ENCODE results near the gene PSORS1C2. TPM values are rescaled to one million over a fixed set of nuclear protein-coding genes. Genes with fewer than 3 reads are reported as not detected.

Gene PSORS1C2
- total and polyA plus RNA-seq, 4 donors: not detected

DNA sequence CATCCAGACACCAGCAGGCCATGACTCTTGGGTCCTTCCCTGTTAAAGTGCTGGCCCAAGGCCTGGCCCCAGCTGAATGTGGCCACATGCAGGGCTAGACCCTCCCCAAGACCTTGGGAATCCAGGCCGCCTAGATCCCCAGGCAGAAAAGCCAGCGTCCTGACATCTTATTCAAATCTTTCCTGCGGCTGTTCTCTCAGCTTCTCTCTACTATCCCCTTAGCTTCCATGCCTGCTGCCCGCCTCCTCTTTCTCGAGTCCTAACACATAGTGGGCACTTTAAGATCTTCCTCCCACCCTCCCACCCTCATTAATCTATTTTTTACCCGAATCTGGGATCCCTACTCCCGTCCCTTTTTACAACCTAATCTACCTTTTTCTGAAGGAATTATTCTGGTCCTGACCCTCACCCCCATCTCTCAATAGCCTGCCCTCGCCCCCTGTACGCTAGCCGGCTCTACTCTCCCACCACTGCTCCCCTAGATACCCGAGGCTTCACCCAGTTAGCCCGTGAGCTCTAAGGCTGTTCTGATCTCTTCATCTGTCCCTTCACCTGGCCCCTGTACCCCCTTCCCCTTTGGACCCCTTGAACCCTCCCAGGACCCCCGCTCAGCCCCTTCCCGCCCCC, 18.8 kb upstream of the PSORS1C2 start, which contains the start of gene CCHCR1:
Gene CCHCR1 (minus strand): TSS at position 290 of the 627 bp plus-strand sequence. CDS start 202 bp downstream, at position 88.
- WGBS: 15% methylated on average over 14 of the region's 14 CpGs
- DNase-seq (ENCODE audit: low spot score): no peak
- H3K9ac ChIP-seq (ENCODE audit: low read depth in 1 of 2, low read length in 2 of 2): peak within 1 kb of the TSS; percentile 42 to 64
- TF ChIP-seq EGR1 (IDR thresholded peaks at IDR 0.05; ENCODE audit: low read depth in 2 of 2) (no peak), HNF4G (IDR thresholded peaks at IDR 0.05) (no peak)
- H3K27me3 ChIP-seq (ENCODE audit: control insufficient read depth in 4 of 4, insufficient read depth in 4 of 4, low read length in 3 of 4): no peaks in the 10 kb centered on the region
- no peaks in the 10 kb centered on the region for H3K9me3 ChIP-seq (ENCODE audit: control insufficient read depth in 4 of 4, low read length in 3 of 4)
- peaks cover 3 to 14% (median 11%) of the 10 kb centered on the region in 4 donors for H3K4me1 ChIP-seq (ENCODE audit: control insufficient read depth in 4 of 4, insufficient read depth in 4 of 4, low read length in 3 of 4)
- H3K4me3 ChIP-seq (ENCODE audit: low read depth in 1 of 3, low read length in 3 of 3): peak within 1 kb of the TSS; percentile 66 to 77 (median 74)
- peak within 1 kb of the TSS; percentile 15 to 51 for H3K27ac ChIP-seq (ENCODE audit: low read depth in 1 of 2, low read length in 2 of 2)
- H3K36me3 ChIP-seq (ENCODE audit: control insufficient read depth in 4 of 4, insufficient read depth in 3 of 4, low read depth in 1 of 4, low read length in 3 of 4): peaks cover 0 to 7% (median 3%) of the 10 kb centered on the region in 4 donors

DNA sequence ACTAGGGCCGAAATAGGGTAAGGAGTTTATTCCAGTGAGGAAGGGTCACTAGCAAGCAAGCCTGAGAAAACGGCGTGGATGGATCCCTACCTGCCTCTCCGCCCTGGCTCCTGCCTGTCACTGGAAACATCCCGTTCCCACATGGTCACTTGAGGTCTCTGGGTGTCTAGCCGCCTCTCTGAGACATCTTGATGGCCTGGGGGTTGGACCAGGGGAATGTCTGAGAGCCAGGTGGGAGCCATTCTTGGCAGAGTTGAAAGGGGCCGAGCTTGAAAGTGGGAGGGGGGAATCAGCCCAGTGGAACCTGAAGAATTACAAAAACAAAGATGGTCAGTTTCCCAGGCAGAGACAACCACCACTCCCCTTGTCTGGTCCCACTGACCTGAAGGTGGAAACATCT, 17.8 kb upstream of the PSORS1C2 start:
- WGBS: 98% methylated on average over 7 of the region's 7 CpGs
- Histone ChIP-seq H3K4me3 (ENCODE audit: low read depth in 1 of 3, low read length in 3 of 3) (no peak overlapping the region), H3K9me3 (ENCODE audit: control insufficient read depth in 4 of 4, low read length in 3 of 4) (no peaks in the 10 kb centered on the region), H3K36me3 (ENCODE audit: control insufficient read depth in 4 of 4, insufficient read depth in 3 of 4, low read depth in 1 of 4, low read length in 3 of 4) (peaks cover 0 to 7% (median 3%) of the 10 kb centered on the region in 4 donors), H3K27ac (ENCODE audit: low read depth in 1 of 2, low read length in 2 of 2) (no peak overlapping the region), H3K4me1 (ENCODE audit: control insufficient read depth in 4 of 4, insufficient read depth in 4 of 4, low read length in 3 of 4) (peaks cover 3 to 14% (median 11%) of the 10 kb centered on the region in 4 donors), H3K27me3 (ENCODE audit: control insufficient read depth in 4 of 4, insufficient read depth in 4 of 4, low read length in 3 of 4) (no peaks in the 10 kb centered on the region), H3K9ac (ENCODE audit: low read depth in 1 of 2, low read length in 2 of 2) (no peak overlapping the region)
- TF ChIP-seq GABPA (IDR thresholded peaks at IDR 0.05 in 1 of 2, conservative IDR thresholded peaks at IDR 0.05 in 1 of 2): no peak
- TF ChIP-seq RXRA (IDR thresholded peaks at IDR 0.05): no peak
- TF ChIP-seq, protein P1, sequence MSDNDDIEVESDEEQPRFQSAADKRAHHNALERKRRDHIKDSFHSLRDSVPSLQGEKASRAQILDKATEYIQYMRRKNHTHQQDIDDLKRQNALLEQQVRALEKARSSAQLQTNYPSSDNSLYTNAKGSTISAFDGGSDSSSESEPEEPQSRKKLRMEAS (IDR thresholded peaks at IDR 0.05): no peak
- no peak for TF ChIP-seq NR2F2 (IDR thresholded peaks at IDR 0.05)
- TF ChIP-seq TAF1 (conservative IDR thresholded peaks at IDR 0.05): no peak
- no peak for TF ChIP-seq FOXA1 (IDR thresholded peaks at IDR 0.05)
- no peak for DNase-seq (ENCODE audit: low spot score)

DNA sequence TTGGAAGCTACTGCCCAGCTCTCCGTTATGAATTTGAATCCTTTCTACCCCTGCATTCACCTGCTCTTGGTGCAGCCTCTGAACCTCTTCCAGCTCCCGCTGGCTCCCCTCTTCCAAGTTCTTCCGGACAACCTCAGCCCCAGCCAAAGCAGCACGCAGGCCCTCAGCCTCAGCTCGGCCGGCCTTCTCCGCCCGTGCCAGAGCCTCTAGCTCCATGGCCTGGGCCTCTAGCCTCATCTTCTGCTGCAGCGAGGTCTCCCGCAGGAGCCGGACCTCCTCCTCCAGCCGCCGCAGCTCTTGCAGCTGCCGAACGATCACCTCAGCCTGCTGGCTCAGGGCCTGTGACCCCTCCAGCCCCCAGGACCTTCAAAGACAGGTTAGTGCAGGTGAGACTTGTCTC, 15.6 kb upstream of the PSORS1C2 start:
- H3K27ac ChIP-seq (ENCODE audit: low read depth in 1 of 2, low read length in 2 of 2): no peak overlapping the region
- no peaks in the 10 kb centered on the region for H3K9me3 ChIP-seq (ENCODE audit: control insufficient read depth in 4 of 4, low read length in 3 of 4)
- TF ChIP-seq, protein P1 (IDR thresholded peaks at IDR 0.05): no peak
- TF ChIP-seq, protein P2, sequence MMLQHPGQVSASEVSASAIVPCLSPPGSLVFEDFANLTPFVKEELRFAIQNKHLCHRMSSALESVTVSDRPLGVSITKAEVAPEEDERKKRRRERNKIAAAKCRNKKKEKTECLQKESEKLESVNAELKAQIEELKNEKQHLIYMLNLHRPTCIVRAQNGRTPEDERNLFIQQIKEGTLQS (IDR thresholded peaks at IDR 0.05): no peak
- TF ChIP-seq, protein P3, sequence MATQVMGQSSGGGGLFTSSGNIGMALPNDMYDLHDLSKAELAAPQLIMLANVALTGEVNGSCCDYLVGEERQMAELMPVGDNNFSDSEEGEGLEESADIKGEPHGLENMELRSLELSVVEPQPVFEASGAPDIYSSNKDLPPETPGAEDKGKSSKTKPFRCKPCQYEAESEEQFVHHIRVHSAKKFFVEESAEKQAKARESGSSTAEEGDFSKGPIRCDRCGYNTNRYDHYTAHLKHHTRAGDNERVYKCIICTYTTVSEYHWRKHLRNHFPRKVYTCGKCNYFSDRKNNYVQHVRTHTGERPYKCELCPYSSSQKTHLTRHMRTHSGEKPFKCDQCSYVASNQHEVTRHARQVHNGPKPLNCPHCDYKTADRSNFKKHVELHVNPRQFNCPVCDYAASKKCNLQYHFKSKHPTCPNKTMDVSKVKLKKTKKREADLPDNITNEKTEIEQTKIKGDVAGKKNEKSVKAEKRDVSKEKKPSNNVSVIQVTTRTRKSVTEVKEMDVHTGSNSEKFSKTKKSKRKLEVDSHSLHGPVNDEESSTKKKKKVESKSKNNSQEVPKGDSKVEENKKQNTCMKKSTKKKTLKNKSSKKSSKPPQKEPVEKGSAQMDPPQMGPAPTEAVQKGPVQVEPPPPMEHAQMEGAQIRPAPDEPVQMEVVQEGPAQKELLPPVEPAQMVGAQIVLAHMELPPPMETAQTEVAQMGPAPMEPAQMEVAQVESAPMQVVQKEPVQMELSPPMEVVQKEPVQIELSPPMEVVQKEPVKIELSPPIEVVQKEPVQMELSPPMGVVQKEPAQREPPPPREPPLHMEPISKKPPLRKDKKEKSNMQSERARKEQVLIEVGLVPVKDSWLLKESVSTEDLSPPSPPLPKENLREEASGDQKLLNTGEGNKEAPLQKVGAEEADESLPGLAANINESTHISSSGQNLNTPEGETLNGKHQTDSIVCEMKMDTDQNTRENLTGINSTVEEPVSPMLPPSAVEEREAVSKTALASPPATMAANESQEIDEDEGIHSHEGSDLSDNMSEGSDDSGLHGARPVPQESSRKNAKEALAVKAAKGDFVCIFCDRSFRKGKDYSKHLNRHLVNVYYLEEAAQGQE (IDR thresholded peaks at IDR 0.05): no peak
- no peak for TF ChIP-seq TAF1 (conservative IDR thresholded peaks at IDR 0.05)
- TF ChIP-seq EGR1 (IDR thresholded peaks at IDR 0.05; ENCODE audit: low read depth in 2 of 2): no peak
- no peak for TF ChIP-seq RXRA (IDR thresholded peaks at IDR 0.05)
- TF ChIP-seq GABPA (IDR thresholded peaks at IDR 0.05 in 1 of 2, conservative IDR thresholded peaks at IDR 0.05 in 1 of 2): no peak
- TF ChIP-seq FOXA2 (IDR thresholded peaks at IDR 0.05): no peak
- no peak for TF ChIP-seq NR2F2 (IDR thresholded peaks at IDR 0.05)
- TF ChIP-seq HNF4A (conservative IDR thresholded peaks at IDR 0.05): no peak
- no peak for TF ChIP-seq SP1 (IDR thresholded peaks at IDR 0.05)
- TF ChIP-seq RAD21 (IDR thresholded peaks at IDR 0.05): no peak
- no peak for TF ChIP-seq FOXA1 (IDR thresholded peaks at IDR 0.05)
- no peak for TF ChIP-seq JUND (IDR thresholded peaks at IDR 0.05)
- TF ChIP-seq, protein P4, sequence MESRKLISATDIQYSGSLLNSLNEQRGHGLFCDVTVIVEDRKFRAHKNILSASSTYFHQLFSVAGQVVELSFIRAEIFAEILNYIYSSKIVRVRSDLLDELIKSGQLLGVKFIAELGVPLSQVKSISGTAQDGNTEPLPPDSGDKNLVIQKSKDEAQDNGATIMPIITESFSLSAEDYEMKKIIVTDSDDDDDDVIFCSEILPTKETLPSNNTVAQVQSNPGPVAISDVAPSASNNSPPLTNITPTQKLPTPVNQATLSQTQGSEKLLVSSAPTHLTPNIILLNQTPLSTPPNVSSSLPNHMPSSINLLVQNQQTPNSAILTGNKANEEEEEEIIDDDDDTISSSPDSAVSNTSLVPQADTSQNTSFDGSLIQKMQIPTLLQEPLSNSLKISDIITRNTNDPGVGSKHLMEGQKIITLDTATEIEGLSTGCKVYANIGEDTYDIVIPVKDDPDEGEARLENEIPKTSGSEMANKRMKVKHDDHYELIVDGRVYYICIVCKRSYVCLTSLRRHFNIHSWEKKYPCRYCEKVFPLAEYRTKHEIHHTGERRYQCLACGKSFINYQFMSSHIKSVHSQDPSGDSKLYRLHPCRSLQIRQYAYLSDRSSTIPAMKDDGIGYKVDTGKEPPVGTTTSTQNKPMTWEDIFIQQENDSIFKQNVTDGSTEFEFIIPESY (IDR thresholded peaks at IDR 0.05): no peak
- 91% methylated on average over 15 of the region's 15 CpGs for WGBS
- no peak overlapping the region for H3K4me3 ChIP-seq (ENCODE audit: low read depth in 1 of 3, low read length in 3 of 3)
- H3K27me3 ChIP-seq (ENCODE audit: control insufficient read depth in 4 of 4, insufficient read depth in 4 of 4, low read length in 3 of 4): no peaks in the 10 kb centered on the region
- H3K9ac ChIP-seq (ENCODE audit: low read depth in 1 of 2, low read length in 2 of 2): no peak overlapping the region
- peaks cover 3 to 24% (median 17%) of the 10 kb centered on the region in 4 donors for H3K4me1 ChIP-seq (ENCODE audit: control insufficient read depth in 4 of 4, insufficient read depth in 4 of 4, low read length in 3 of 4)
- no peak for DNase-seq (ENCODE audit: low spot score)
- H3K36me3 ChIP-seq (ENCODE audit: control insufficient read depth in 4 of 4, insufficient read depth in 3 of 4, low read depth in 1 of 4, low read length in 3 of 4): peaks cover 0 to 7% (median 3%) of the 10 kb centered on the region in 4 donors

Measured in liver (tissue), 9 donors.